Left ventricle myocardium inferior (tissue), 1 donor: ENCODE measurements around the gene NT5C3A. TPM values are rescaled to one million over a fixed set of nuclear protein-coding genes. Genes with fewer than 3 reads are reported as not detected.

Experiments used
- DNase-seq: peaks from one replicate; pipeline ENCODE4 v3.0.0-alpha.2; 2020
- H3K27ac ChIP-seq: fragments of 200-600 bp; replicated peaks from 2 replicates; pipeline ENCODE4 v1.8.0; 2021
- H3K27me3 ChIP-seq: fragments of 200-600 bp; 2 replicates; pipeline ENCODE4 v1.8.0; 2021; ENCODE audit warnings: low read depth
- H3K36me3 ChIP-seq: fragments of 200-600 bp; 2 replicates; pipeline ENCODE4 v1.8.0; 2021
- H3K4me1 ChIP-seq: fragments of 200-600 bp; 2 replicates; pipeline ENCODE4 v1.8.0; 2021
- H3K4me3 ChIP-seq: fragments of 200-600 bp; 2 replicates; pipeline ENCODE4 v1.8.0; 2021; ENCODE audit warnings: mild to moderate bottlenecking, moderate library complexity
- H3K9me3 ChIP-seq: fragments of 200-600 bp; replicated peaks from 2 replicates; pipeline ENCODE4 v1.8.0; 2021
- CTCF ChIP-seq: fragments of 200-600 bp; IDR thresholded peaks from 2 replicates; pipeline ENCODE4 v1.8.0; 2021; ENCODE audit warnings: antibody characterized with exemption, mild to moderate bottlenecking, borderline replicate concordance
- intact Hi-C: fragments of 100-400 bp; cut with micrococcal nuclease; formaldehyde crosslinking; loops from one replicate; pipeline ENCODE4 v1.11.0; 2022
- total RNA-seq: library from RNA; stranded (reverse); fragmentation: NEBNext Ultra II Directional; extraction: Animal tissue kit (Norgen Biotek cat#: 25700); gene quantifications from one replicate; pipeline ENCODE4 v1.2.1, GENCODE V29; 2021
- donor health status: DM: no; HTN: yes; CAD: no; lungs with severe emphysema.

Gene NT5C3A
- total RNA-seq, 1 donor from 2014 or later = 33.4 TPM

- H3K27me3 ChIP-seq = no peaks in the 10 kb centered on the region
These were observed 4.2 kb upstream of the NT5C3A start for GRCh38 chr7:33066771-33067170.

GRCh38 chr7:33065981-33066380 is 3.4 kb upstream of the NT5C3A start:
- intact Hi-C loops = no loop called here
- no peak for DNase-seq

More at GRCh38 chr7:33066771-33067170, 4.2 kb upstream of the NT5C3A start:
- TF ChIP-seq CTCF = no peak
- DNase-seq = no peak
- H3K4me3 ChIP-seq = no peak overlapping the region
- H3K9me3 ChIP-seq = peaks cover 37% of the 10 kb centered on the region
- no peak overlapping the region for H3K27ac ChIP-seq
- H3K4me1 ChIP-seq = peaks cover 18% of the 10 kb centered on the region
- H3K36me3 ChIP-seq = peaks cover 3% of the 10 kb centered on the region
- intact Hi-C loops = no loop called here

GRCh38 chr7:33062782-33063443 is 337 bp upstream of the NT5C3A start:
- H3K27me3 ChIP-seq = no peaks in the 10 kb centered on the region
- H3K9me3 ChIP-seq = peaks cover 15% of the 10 kb centered on the region
- DNase-seq = peak; percentile 94
- no peak for TF ChIP-seq CTCF
- H3K27ac ChIP-seq = peak overlapping the region; percentile 99
- intact Hi-C loops = no loop called here
- no peaks in the 10 kb centered on the region for H3K36me3 ChIP-seq
- peaks cover 47% of the 10 kb centered on the region for H3K4me1 ChIP-seq
- H3K4me3 ChIP-seq = peak overlapping the region; percentile 88

More at GRCh38 chr7:33065981-33066380, 3.4 kb upstream of the NT5C3A start:
- Histone ChIP-seq H3K4me3 (no peak overlapping the region), H3K4me1 (peaks cover 26% of the 10 kb centered on the region), H3K36me3 (peaks cover 3% of the 10 kb centered on the region), H3K27me3 (no peaks in the 10 kb centered on the region), H3K9me3 (peaks cover 34% of the 10 kb centered on the region), H3K27ac (no peak overlapping the region)
- TF ChIP-seq CTCF = no peak

- Histone ChIP-seq H3K4me1 (peaks cover 47% of the 10 kb centered on the region), H3K27me3 (no peaks in the 10 kb centered on the region), H3K36me3 (peaks cover 5% of the 10 kb centered on the region), H3K4me3 (peak overlapping the region; percentile 88), H3K9me3 (peaks cover 9% of the 10 kb centered on the region), H3K27ac (peak overlapping the region; percentile 99)
- intact Hi-C loops = no loop called here
- no peak for TF ChIP-seq CTCF
- no peak for DNase-seq
These were observed 1.2 kb downstream of the NT5C3A start for GRCh38 chr7:33061282-33061937.

GRCh38 chr7:33059635-33060034 is 2.9 kb downstream of the NT5C3A start:
- intact Hi-C loops = no loop called here
- H3K27ac ChIP-seq = no peak overlapping the region

More at GRCh38 chr7:33059635-33060034, 2.9 kb downstream of the NT5C3A start:
- no peak for DNase-seq
- Histone ChIP-seq H3K27me3 (no peaks in the 10 kb centered on the region), H3K4me1 (peaks cover 48% of the 10 kb centered on the region), H3K4me3 (no peak overlapping the region), H3K9me3 (no peaks in the 10 kb centered on the region), H3K36me3 (peaks cover 5% of the 10 kb centered on the region)
- no peak for TF ChIP-seq CTCF
